Thoracic aorta (tissue), 2 donors: ENCODE results near the gene TP53. TPM values are rescaled to one million over a fixed set of nuclear protein-coding genes. Genes with fewer than 3 reads are reported as not detected.

Source experiments
- ATAC-seq: fragments of 150-250 bp; one replicate; pipeline ENCODE4 v1.8.0; 2017; ENCODE audit warnings: low read depth; ENCODE audit not compliant: insufficient number of reproducible peaks, low FRiP score
- DNase-seq: peaks from one replicate; pipeline ENCODE4 v3.0.0-alpha.2; 2020; ENCODE audit warnings: low spot score
- H3K27ac ChIP-seq, 2 donors: fragments of 200-600 bp; sonication (generic); 1 replicate in 1 of 2; 2 replicates in 1 of 2; pipeline ENCODE4 v1.5.1; 2016; ENCODE audit warnings: mild to moderate bottlenecking in 2 of 2, moderate library complexity in 2 of 2
- H3K27me3 ChIP-seq: fragments of 200-600 bp; sonication (generic); replicated peaks from 2 replicates; pipeline ENCODE4 v1.6.0; 2016; ENCODE audit warnings: mild to moderate bottlenecking; ENCODE audit not compliant: insufficient read depth
- H3K36me3 ChIP-seq: fragments of 200-600 bp; sonication (generic); one replicate; pipeline ENCODE4 v1.5.1; 2016
- H3K4me1 ChIP-seq, 2 donors: fragments of 200-600 bp; sonication (generic); 1 replicate in 1 of 2; 2 replicates in 1 of 2; pipeline versions ENCODE4 v1.5.1 to v1.6.0; 2016; ENCODE audit warnings: low read depth in 2 of 2, mild to moderate bottlenecking in 1 of 2; ENCODE audit not compliant: control insufficient read depth in 1 of 2
- H3K4me3 ChIP-seq: fragments of 200-600 bp; sonication (generic); 2 replicates; pipeline ENCODE4 v1.5.1; 2016; ENCODE audit warnings: mild to moderate bottlenecking
- H3K9me3 ChIP-seq: fragments of 200-600 bp; sonication (generic); 2 replicates; pipeline ENCODE4 v1.5.1; 2016
- CTCF ChIP-seq: fragments of 200-600 bp; sonication (generic); IDR thresholded peaks from one replicate; pipeline ENCODE4 v1.5.1; 2019; ENCODE audit warnings: antibody characterized with exemption
- total RNA-seq, 2 donors: library from RNA; depleted of rRNA; stranded (reverse); fragments of >200 nt; gene quantifications; one replicate each; pipeline versions ENCODE4 v1.1.0 to v1.2.3, GENCODE V29; 2016

The TP53 gene
- total RNA-seq, 2 donors from 2014 or later: 16.8 to 23.7 TPM

- H3K27ac ChIP-seq: peak overlapping the region; percentile 98 to 99
- H3K4me3 ChIP-seq: peak overlapping the region; percentile 88
- H3K27me3 ChIP-seq: no peaks in the 10 kb centered on the region
- H3K36me3 ChIP-seq: no peaks in the 10 kb centered on the region
- no peak for TF ChIP-seq CTCF
- no peak for ATAC-seq
- peaks cover 14 to 23% of the 10 kb centered on the region in 2 donors for H3K4me1 ChIP-seq
- H3K9me3 ChIP-seq: no peaks in the 10 kb centered on the region
- no peak for DNase-seq
Observed at GRCh38 chr17:7684851-7685532, 2.3 kb downstream of the TP53 start.

DNA sequence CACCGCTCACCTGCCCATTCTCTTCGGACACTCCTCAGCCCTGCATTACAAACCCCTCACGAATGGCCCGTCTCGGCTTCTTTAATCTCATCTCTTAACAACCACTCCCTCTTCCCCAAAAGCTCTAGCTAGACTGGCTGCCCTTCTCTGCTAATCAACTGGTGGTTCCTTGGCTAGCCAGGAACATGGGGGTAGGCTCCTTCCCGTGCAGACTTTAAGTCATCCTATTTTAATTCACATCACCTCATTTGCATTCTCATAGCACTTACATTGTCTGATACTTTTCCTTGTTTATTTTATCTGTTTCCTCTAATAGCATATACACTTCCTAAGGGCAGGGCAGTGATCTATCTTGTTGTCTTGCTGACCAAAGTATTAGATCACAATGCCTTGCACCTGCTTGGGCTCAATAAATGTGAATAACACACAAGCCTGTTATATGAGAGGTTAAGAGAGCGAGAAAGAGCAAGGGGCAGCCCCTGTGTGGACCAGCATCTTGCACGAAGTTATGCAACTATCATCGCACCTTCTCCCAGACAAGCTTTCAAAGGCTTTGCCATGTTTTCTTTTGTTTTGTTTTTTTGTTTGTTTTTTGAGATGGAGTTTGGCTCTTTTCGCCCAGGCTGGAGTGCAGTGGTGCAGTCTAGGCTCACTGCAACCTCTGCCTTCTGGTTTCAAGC, 9.8 kb downstream of the TP53 start:
- H3K27me3 ChIP-seq: no peaks in the 10 kb centered on the region
- no peak for ATAC-seq
- no peak for TF ChIP-seq CTCF

GRCh38 chr17:7676533-7676932, 10.8 kb downstream of the TP53 start:
- Histone ChIP-seq H3K4me1 (no peaks in the 10 kb centered on the region), H3K36me3 (peaks cover 36% of the 10 kb centered on the region), H3K27me3 (no peaks in the 10 kb centered on the region), H3K27ac (no peak overlapping the region), H3K4me3 (no peak overlapping the region), H3K9me3 (peaks cover 7% of the 10 kb centered on the region)
- ATAC-seq: no peak
- TF ChIP-seq CTCF: no peak
- no peak for DNase-seq

More for the DNA sequence above, 9.8 kb downstream of the TP53 start:
- DNase-seq: no peak
- no peaks in the 10 kb centered on the region for H3K4me1 ChIP-seq
- peaks cover 30% of the 10 kb centered on the region for H3K36me3 ChIP-seq
- H3K4me3 ChIP-seq: no peak overlapping the region
- H3K27ac ChIP-seq: no peak overlapping the region
- peaks cover 7% of the 10 kb centered on the region for H3K9me3 ChIP-seq

DNA sequence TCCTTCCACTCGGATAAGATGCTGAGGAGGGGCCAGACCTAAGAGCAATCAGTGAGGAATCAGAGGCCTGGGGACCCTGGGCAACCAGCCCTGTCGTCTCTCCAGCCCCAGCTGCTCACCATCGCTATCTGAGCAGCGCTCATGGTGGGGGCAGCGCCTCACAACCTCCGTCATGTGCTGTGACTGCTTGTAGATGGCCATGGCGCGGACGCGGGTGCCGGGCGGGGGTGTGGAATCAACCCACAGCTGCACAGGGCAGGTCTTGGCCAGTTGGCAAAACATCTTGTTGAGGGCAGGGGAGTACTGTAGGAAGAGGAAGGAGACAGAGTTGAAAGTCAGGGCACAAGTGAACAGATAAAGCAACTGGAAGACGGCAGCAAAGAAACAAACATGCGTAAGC, 12.4 kb downstream of the TP53 start:
- Histone ChIP-seq H3K4me3 (no peak overlapping the region), H3K27ac (no peak overlapping the region), H3K4me1 (no peaks in the 10 kb centered on the region), H3K27me3 (no peaks in the 10 kb centered on the region), H3K36me3 (peaks cover 49% of the 10 kb centered on the region), H3K9me3 (peaks cover 7% of the 10 kb centered on the region)
- DNase-seq (no peak), ATAC-seq (no peak)
- TF ChIP-seq CTCF: no peak

- ATAC-seq: no peak
- H3K36me3 ChIP-seq: peaks cover 56% of the 10 kb centered on the region
Observed at GRCh38 chr17:7673239-7673638, 14.1 kb downstream of the TP53 start.

More at GRCh38 chr17:7673239-7673638, 14.1 kb downstream of the TP53 start:
- Histone ChIP-seq H3K9me3 (peaks cover 7% of the 10 kb centered on the region), H3K27ac (no peak overlapping the region), H3K4me3 (no peak overlapping the region), H3K27me3 (no peaks in the 10 kb centered on the region), H3K4me1 (no peaks in the 10 kb centered on the region)
- TF ChIP-seq CTCF: peak; percentile 25
- no peak for DNase-seq
